Measurements from ENCODE around the gene COCH.
"Not testable (repeated sequence)": the region's sequence is repeated elsewhere in the genome, so short reads cannot be mapped to it uniquely, and the experiment has no call there.

The COCH gene

GRCh38 chr14:30933937-30934336, 59.6 kb downstream of the COCH start:
- DNase-seq: not testable (repeated sequence)

DNA sequence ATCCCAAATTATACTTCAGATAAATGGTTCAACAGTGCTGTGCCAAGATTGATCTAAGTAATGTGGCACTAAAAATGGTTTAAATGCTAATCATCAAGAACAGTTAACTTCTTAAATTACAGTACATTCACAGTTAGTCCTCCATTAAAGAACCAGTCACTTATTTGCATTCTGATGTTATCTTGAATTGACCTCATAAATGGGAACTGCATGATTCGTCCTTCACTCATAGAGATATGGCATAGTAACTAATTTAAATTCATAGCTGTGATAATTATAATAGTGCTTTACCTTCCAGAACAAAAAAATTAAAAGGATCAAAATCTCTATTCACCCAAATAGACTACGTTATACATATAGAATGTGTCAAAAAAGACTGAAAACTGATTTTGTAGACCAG, 61.1 kb downstream of the COCH start:
- no peak for DNase-seq

DNA sequence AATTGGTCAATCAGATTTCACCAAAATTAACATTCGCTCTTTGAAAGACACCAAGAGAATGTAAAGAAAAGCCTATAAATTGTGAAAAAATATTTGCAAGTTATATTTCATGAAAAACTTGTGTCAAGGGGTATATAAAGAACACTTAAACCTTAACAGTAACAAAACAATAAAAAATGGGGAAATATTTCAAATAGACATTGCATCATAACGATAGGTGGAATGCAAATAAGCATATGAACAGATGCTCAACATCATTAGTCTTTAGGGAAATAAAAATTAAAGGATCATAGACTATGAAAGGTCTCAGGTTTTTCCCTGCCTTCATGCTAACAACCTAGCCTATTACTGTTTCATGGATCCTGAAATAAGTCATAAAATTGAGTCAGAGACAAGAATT, 64.3 kb downstream of the COCH start:
- no peak for DNase-seq

All from NCI-H1436 (cell line).